OCI-LY7 (cell line): ENCODE measurements around the gene SCFD2. TPM values are rescaled to one million over a fixed set of nuclear protein-coding genes. Genes with fewer than 3 reads are reported as not detected.

ENCODE experiments used
- BruUV-seq: library from RNA; stranded (reverse); fragments of 400-500 nt; replicated peaks from 2 replicates; lab custom pipeline; 2021; lab: Mats Ljungman, UMichigan
- CTCF ChIA-PET: fragments of 300-600 bp; sonication (Branson Sonifier 250); formaldehyde crosslinking; loops from one replicate; lab custom pipeline; 2022; ENCODE audit warnings: antibody characterized with exemption; ENCODE audit not compliant: unreplicated experiment; lab: Charles Lee
- POLR2A ChIA-PET: fragments of 300-600 bp; sonication (Branson Sonifier 250); formaldehyde crosslinking; loops from one replicate; lab custom pipeline; 2022; ENCODE audit warnings: antibody characterized with exemption; lab: Charles Lee
- DNase-seq: peaks from one replicate; pipeline ENCODE4 v3.0.0-alpha.2; 2015; ENCODE audit warnings: low spot score
- H2AFZ ChIP-seq: fragments of 200-600 bp; sonication (generic), shearing (Covaris generic); 2 replicates; pipeline ENCODE4 v1.6.1; 2014; ENCODE audit warnings: mild to moderate bottlenecking, antibody characterized with exemption, low read length, moderate library complexity
- H3K27ac ChIP-seq: fragments of 200-600 bp; sonication (generic); 2 replicates; pipeline ENCODE4 v1.5.1; 2014; ENCODE audit warnings: mixed run types, low read depth, mild to moderate bottlenecking, moderate library complexity, low read length, inconsistent platforms; ENCODE audit not compliant: poor library complexity, severe bottlenecking
- H3K36me3 ChIP-seq: fragments of 200-600 bp; sonication (generic); 2 replicates; pipeline ENCODE4 v1.6.1; 2014; ENCODE audit warnings: mild to moderate bottlenecking, antibody characterized with exemption, low read length, moderate library complexity, mixed read lengths; ENCODE audit not compliant: insufficient read depth
- H3K4me1 ChIP-seq: fragments of 200-600 bp; sonication (generic); 2 replicates; pipeline ENCODE4 v1.5.1; 2014; ENCODE audit warnings: mild to moderate bottlenecking, low read length; ENCODE audit not compliant: insufficient read depth, poor library complexity, severe bottlenecking
- H3K4me2 ChIP-seq: fragments of 200-600 bp; sonication (generic); 2 replicates; pipeline ENCODE4 v1.6.1; 2014; ENCODE audit warnings: mild to moderate bottlenecking, low read length
- H3K4me3 ChIP-seq: fragments of 200-600 bp; sonication (generic); 2 replicates; pipeline ENCODE4 v1.5.1; 2014; ENCODE audit warnings: mild to moderate bottlenecking, low read depth, low read length; ENCODE audit not compliant: poor library complexity, severe bottlenecking
- H3K79me2 ChIP-seq: fragments of 200-600 bp; sonication (generic); 2 replicates; pipeline ENCODE4 v1.6.1; 2016; ENCODE audit warnings: low read depth, mild to moderate bottlenecking, low read length, moderate library complexity, mixed read lengths; ENCODE audit not compliant: insufficient read depth
- H3K9me2 ChIP-seq: fragments of 200-600 bp; sonication (generic); 2 replicates; pipeline ENCODE4 v1.6.1; 2016; ENCODE audit warnings: mild to moderate bottlenecking, low read length, mixed read lengths; ENCODE audit not compliant: insufficient read depth
- H3K9me3 ChIP-seq: fragments of 200-600 bp; sonication (generic); 2 replicates; pipeline ENCODE4 v1.6.1; 2014; ENCODE audit warnings: mild to moderate bottlenecking, mixed run types, low read length, mixed read lengths
- H4K20me1 ChIP-seq: fragments of 200-600 bp; sonication (generic); 2 replicates; pipeline ENCODE4 v1.6.1; 2014; ENCODE audit warnings: mild to moderate bottlenecking, antibody characterized with exemption, low read length, moderate library complexity, mixed read lengths; ENCODE audit not compliant: insufficient read depth
- EZH2phosphoT487 ChIP-seq: fragments of 200-600 bp; sonication (generic); IDR thresholded peaks from 2 replicates; pipeline ENCODE4 v1.6.1; 2018; ENCODE audit warnings: low read depth, borderline replicate concordance, mild to moderate bottlenecking, mixed run types, antibody characterized with exemption, low read length, moderate library complexity, mixed read lengths
- intact Hi-C: fragments of 100-400 bp; cut with micrococcal nuclease; formaldehyde crosslinking; loops from one replicate; pipeline ENCODE4 v1.10.0; 2022; ENCODE audit not compliant: unreplicated experiment
- total RNA-seq, 2 experiments: library from RNA; depleted of rRNA in 1 of 2; stranded (reverse); fragments of >200 nt in 1 of 2; shearing (Covaris generic) in 1 of 2; gene quantifications; 2 replicates each; pipeline ENCODE4 v1.2.3, GENCODE V29; 2014 to 2022
- TF ChIP-seq, protein P1 (sequence below): fragments of 200-600 bp; sonication (generic); conservative IDR thresholded peaks from 2 replicates; pipeline ENCODE4 v1.5.1; 2014; ENCODE audit warnings: mild to moderate bottlenecking, antibody characterized with exemption, low read length, moderate library complexity, mixed read lengths

Gene SCFD2
- total RNA-seq, 2 experiments from 2014 or later, result 27.2 to 52.0 TPM

DNA sequence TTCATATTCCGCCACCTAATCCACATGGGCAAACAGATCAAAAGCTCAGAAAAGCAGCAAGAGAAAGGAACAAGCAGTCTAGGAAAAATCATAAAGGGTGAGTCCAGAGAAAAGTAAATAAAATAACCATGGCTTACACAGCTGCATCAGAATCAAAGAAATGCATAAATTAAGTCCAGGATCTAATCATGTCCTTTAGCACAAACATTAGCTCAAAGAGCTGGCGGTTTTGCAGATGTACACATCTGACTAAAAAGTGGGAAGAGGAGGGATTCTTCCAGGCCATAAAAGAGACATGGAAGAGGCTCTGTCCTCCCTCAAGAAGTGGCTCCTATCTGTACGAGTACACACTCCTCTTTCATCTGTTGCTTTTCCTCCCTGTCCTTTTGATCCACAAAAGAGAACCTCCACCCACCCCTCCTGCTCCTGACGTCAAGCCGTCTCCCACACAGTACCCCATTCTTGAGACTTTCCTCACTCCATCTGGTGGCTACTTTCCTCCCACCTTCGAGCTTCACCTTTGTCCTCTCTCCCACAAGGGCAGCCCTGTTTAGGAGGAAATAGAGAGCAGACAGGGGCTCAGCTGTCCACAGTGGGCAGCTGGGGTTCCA lies 411.2 kb downstream of the SCFD2 start:
- H3K79me2 ChIP-seq, result no peaks in the 10 kb centered on the region
- H4K20me1 ChIP-seq, result no peaks in the 10 kb centered on the region
- POLR2A ChIA-PET, result interaction anchor here (0.6 kb wide), 1 partner anchor 229 kb away, joined by 3 read pairs; no protein-coding TSS in a partner anchor
- H3K4me3 ChIP-seq, result no peak overlapping the region
- no peak overlapping the region for H2AFZ ChIP-seq
- H3K9me2 ChIP-seq, result no peaks in the 10 kb centered on the region
- no peaks in the 10 kb centered on the region for H3K9me3 ChIP-seq
- no peak overlapping the region for H3K27ac ChIP-seq
- intact Hi-C loops, result no loop called here
- DNase-seq, result no peak
- no peaks in the 10 kb centered on the region for H3K4me1 ChIP-seq
- CTCF ChIA-PET, result no interaction called here
- no peak overlapping the region for H3K4me2 ChIP-seq
- no peak for TF ChIP-seq EZH2phosphoT487
- TF ChIP-seq, protein P1, sequence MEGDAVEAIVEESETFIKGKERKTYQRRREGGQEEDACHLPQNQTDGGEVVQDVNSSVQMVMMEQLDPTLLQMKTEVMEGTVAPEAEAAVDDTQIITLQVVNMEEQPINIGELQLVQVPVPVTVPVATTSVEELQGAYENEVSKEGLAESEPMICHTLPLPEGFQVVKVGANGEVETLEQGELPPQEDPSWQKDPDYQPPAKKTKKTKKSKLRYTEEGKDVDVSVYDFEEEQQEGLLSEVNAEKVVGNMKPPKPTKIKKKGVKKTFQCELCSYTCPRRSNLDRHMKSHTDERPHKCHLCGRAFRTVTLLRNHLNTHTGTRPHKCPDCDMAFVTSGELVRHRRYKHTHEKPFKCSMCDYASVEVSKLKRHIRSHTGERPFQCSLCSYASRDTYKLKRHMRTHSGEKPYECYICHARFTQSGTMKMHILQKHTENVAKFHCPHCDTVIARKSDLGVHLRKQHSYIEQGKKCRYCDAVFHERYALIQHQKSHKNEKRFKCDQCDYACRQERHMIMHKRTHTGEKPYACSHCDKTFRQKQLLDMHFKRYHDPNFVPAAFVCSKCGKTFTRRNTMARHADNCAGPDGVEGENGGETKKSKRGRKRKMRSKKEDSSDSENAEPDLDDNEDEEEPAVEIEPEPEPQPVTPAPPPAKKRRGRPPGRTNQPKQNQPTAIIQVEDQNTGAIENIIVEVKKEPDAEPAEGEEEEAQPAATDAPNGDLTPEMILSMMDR, result no peak
- no TSS peak for BruUV-seq
- no peaks in the 10 kb centered on the region for H3K36me3 ChIP-seq

DNA sequence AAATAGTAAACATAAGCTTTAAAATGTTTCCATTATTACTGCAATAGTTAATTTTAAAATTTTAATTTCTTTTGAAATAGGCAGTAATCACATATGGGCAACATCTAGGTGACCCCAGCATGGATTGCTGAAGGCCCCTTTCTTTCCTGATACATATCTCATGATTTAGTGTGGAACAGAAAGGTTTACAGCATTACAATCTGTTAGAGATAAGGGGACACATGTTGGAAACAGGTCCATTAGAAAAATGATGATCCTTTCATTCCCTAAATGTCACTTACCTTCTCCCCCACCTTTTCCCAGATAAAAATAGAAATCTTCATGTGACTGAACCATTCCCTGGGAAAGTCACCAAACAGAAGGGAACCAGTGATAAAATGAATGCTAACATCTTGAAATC lies 413.3 kb downstream of the SCFD2 start:
- H3K4me1 ChIP-seq, result no peaks in the 10 kb centered on the region
- no peak for DNase-seq
- no peak overlapping the region for H2AFZ ChIP-seq
- ChIA-PET CTCF (no interaction called here), POLR2A (no interaction called here)
- intact Hi-C loops, result no loop called here
- H3K4me2 ChIP-seq, result no peak overlapping the region
- H3K79me2 ChIP-seq, result no peaks in the 10 kb centered on the region
- no peaks in the 10 kb centered on the region for H4K20me1 ChIP-seq
- H3K9me2 ChIP-seq, result no peaks in the 10 kb centered on the region
- no peak overlapping the region for H3K4me3 ChIP-seq
- TF ChIP-seq, protein P1, result no peak
- TF ChIP-seq EZH2phosphoT487, result no peak
- no TSS peak for BruUV-seq
- no peaks in the 10 kb centered on the region for H3K36me3 ChIP-seq
- H3K27ac ChIP-seq, result no peak overlapping the region
- no peaks in the 10 kb centered on the region for H3K9me3 ChIP-seq

DNA sequence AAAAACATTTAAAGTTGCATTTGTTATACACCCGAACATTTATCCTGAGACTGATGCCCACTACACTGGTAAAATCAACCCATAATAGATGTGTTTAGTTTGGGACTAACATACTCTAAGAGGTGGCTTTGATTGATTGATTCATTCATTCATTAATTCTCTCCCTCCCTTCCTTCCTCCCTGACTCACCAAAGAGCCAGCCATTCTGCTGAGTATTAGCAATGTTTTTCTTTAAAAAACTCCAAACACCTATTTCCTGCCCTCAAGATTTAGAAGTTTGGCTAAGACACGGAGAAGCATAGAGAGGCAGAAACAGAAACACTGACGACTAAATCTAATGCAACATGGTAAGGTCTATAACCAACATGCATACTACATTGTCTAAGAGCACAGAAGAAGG lies 414.8 kb downstream of the SCFD2 start:
- no peaks in the 10 kb centered on the region for H3K4me1 ChIP-seq
- no peak for DNase-seq
- no peak overlapping the region for H3K4me3 ChIP-seq
- ChIA-PET CTCF (no interaction called here), POLR2A (no interaction called here)
- no peak overlapping the region for H3K27ac ChIP-seq
- no peak overlapping the region for H2AFZ ChIP-seq
- no peaks in the 10 kb centered on the region for H3K9me2 ChIP-seq
- no peaks in the 10 kb centered on the region for H3K9me3 ChIP-seq
- no TSS peak for BruUV-seq
- no peak overlapping the region for H3K4me2 ChIP-seq
- H4K20me1 ChIP-seq, result no peaks in the 10 kb centered on the region
- no peak for TF ChIP-seq EZH2phosphoT487
- TF ChIP-seq, protein P1, result no peak
- intact Hi-C loops, result no loop called here
- no peaks in the 10 kb centered on the region for H3K36me3 ChIP-seq
- no peaks in the 10 kb centered on the region for H3K79me2 ChIP-seq
